CD4-positive, CD25-positive, alpha-beta regulatory T cell (primary cell): Measurements from ENCODE around the gene RBM28. TPM values are rescaled to one million over a fixed set of nuclear protein-coding genes. Genes with fewer than 3 reads are reported as not detected.

Experiments used
- ATAC-seq, 2 donors: fragments of 150-1000 bp; cut with Tn5 transposase; one replicate each; pipeline ENCODE4 v1.10.0; 2021; ENCODE audit warnings: low read depth in 2 of 2, moderate number of reproducible peaks in 2 of 2, moderate library complexity in 1 of 2
- DNase-seq, 3 donors: peaks; one replicate each; pipeline versions ENCODE4 v3.0.0 to v3.0.0-alpha.2; 2012 to 2022; ENCODE audit warnings: mixed read lengths in 1 of 3
- H3K27ac ChIP-seq: one replicate; pipeline ENCODE4 v1.7.0; 2013; ENCODE audit warnings: mild to moderate bottlenecking, low read length; ENCODE audit not compliant: insufficient read depth, poor library complexity, severe bottlenecking
- H3K27me3 ChIP-seq: one replicate; pipeline ENCODE4 v1.7.0; 2013; ENCODE audit warnings: low read length; ENCODE audit not compliant: control insufficient read depth, insufficient read depth
- H3K36me3 ChIP-seq: one replicate; pipeline ENCODE4 v1.7.0; 2013; ENCODE audit warnings: mild to moderate bottlenecking, low read length, moderate library complexity; ENCODE audit not compliant: control insufficient read depth, insufficient read depth
- H3K4me1 ChIP-seq: 2 replicates; pipeline ENCODE4 v1.7.0; 2013; ENCODE audit warnings: mild to moderate bottlenecking, low read length; ENCODE audit not compliant: insufficient read depth, control insufficient read depth, poor library complexity, severe bottlenecking
- H3K4me3 ChIP-seq: one replicate; pipeline ENCODE4 v1.7.0; 2013; ENCODE audit warnings: low read depth, mild to moderate bottlenecking, low read length, moderate library complexity
- H3K9me3 ChIP-seq, 2 experiments: 1 replicate in 1 of 2; 2 replicates in 1 of 2; pipeline ENCODE4 v1.7.0; 2013; ENCODE audit warnings: low read length in 2 of 2, mild to moderate bottlenecking in 1 of 2, moderate library complexity in 1 of 2; ENCODE audit not compliant: control insufficient read depth in 2 of 2
- H3K27ac Mint-ChIP-seq, 3 donors: one replicate each; pipeline ENCODE4 v1.8.0; 2020 to 2022; ENCODE audit warnings: mild to moderate bottlenecking in 3 of 3, mixed read lengths in 3 of 3, moderate library complexity in 2 of 3
- H3K27me3 Mint-ChIP-seq: one replicate; pipeline ENCODE4 v1.8.0; 2022; ENCODE audit warnings: mild to moderate bottlenecking, mixed read lengths
- H3K36me3 Mint-ChIP-seq: one replicate; pipeline ENCODE4 v1.8.0; 2020; ENCODE audit warnings: mixed read lengths
- H3K4me1 Mint-ChIP-seq, 4 donors: one replicate each; pipeline ENCODE4 v1.8.0; 2020 to 2022; ENCODE audit warnings: mixed read lengths in 4 of 4, mild to moderate bottlenecking in 1 of 4
- H3K4me3 Mint-ChIP-seq, 4 donors: one replicate each; pipeline ENCODE4 v1.8.0; 2020 to 2022; ENCODE audit warnings: mild to moderate bottlenecking in 4 of 4, mixed read lengths in 4 of 4, moderate library complexity in 3 of 4
- H3K9me3 Mint-ChIP-seq, 7 donors: one replicate each; pipeline ENCODE4 v1.8.0; 2020 to 2022; ENCODE audit warnings: mixed read lengths in 7 of 7, mild to moderate bottlenecking in 3 of 7, moderate library complexity in 2 of 7
- polyA plus RNA-seq, 4 donors: library from polyadenylated mRNA; unstranded; fragments of 300-500 nt; fragmentation: Illumina TruSeq; gene quantifications; one replicate each; pipeline ENCODE4 v1.2.3, GENCODE V29; 2021
- total RNA-seq: library from RNA; stranded (reverse); gene quantifications from one replicate; pipeline ENCODE4 v1.2.3, GENCODE V29; 2022

The RBM28 gene
- total and polyA plus RNA-seq, 5 donors from 2014 or later = 2.0 to 28.3 (median 7.6) TPM

- H3K9me3 ChIP-seq = no peaks in the 10 kb centered on the region
- DNase-seq (no peak), ATAC-seq (no peak)
- Mint-ChIP-seq H3K4me3 (no peak overlapping the region), H3K4me1 (peaks cover 0 to 3% (median 0%) of the 10 kb centered on the region in 4 donors), H3K27me3 (peaks cover 27% of the 10 kb centered on the region), H3K27ac (no peak overlapping the region), H3K36me3 (no peaks in the 10 kb centered on the region), H3K9me3 (peaks cover 0 to 1% (median 0%) of the 10 kb centered on the region in 7 donors)
- H3K27me3 ChIP-seq = peaks cover 2% of the 10 kb centered on the region
- H3K4me1 ChIP-seq = no peaks in the 10 kb centered on the region
- H3K27ac ChIP-seq = no peak overlapping the region
- H3K36me3 ChIP-seq = no peaks in the 10 kb centered on the region
- no peak overlapping the region for H3K4me3 ChIP-seq
These were observed 72.9 kb downstream of the RBM28 start for GRCh38 chr7:128270826-128271272.

DNA sequence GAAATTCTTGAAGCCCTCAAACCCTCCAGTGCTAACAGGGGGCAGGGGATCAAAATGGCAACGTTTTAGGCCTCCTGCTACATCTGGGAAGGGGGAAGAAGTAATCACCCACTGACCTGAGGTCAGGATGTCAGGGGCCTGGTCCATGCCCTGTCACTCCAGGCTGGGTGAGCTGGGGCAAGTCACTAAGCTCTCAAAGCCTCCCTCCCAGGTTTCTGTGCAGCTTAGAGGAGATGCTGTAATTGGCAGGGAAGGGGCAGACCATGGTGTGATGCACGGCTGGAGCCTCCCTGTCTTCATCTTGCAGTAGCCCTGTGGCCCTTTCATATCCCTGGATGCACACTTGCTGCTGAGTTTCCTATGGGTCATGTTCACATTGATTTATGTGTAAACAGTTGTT lies 75.5 kb downstream of the RBM28 start:
- Mint-ChIP-seq H3K27ac (no peak overlapping the region), H3K27me3 (peaks cover 16% of the 10 kb centered on the region), H3K9me3 (no peaks in the 10 kb centered on the region), H3K4me1 (peaks cover 0 to 3% (median 0%) of the 10 kb centered on the region in 4 donors), H3K36me3 (no peaks in the 10 kb centered on the region), H3K4me3 (no peak overlapping the region)
- Histone ChIP-seq H3K36me3 (no peaks in the 10 kb centered on the region), H3K4me1 (no peaks in the 10 kb centered on the region), H3K27me3 (peaks cover 2% of the 10 kb centered on the region), H3K9me3 (no peaks in the 10 kb centered on the region), H3K4me3 (no peak overlapping the region), H3K27ac (no peak overlapping the region)
- ATAC-seq (no peak), DNase-seq (no peak)

DNA sequence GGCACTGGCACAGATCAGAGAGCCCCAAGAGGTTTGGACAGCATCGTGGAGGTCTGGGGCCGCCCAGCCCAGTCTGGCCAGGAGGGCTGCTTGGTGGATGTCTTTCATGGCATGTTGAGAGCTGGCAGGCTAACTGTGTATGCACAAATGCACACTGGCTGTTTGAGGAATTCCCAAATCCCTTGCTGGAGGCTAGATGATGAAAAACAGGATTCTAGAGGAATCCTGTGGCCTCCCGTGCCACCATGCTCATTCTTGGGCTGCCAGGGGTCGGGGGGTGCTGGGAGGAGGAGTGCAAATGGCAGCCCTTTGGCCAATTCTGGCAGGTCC lies 76.1 kb downstream of the RBM28 start:
- Mint-ChIP-seq H3K27me3 (peaks cover 16% of the 10 kb centered on the region), H3K27ac (no peak overlapping the region), H3K4me3 (no peak overlapping the region), H3K9me3 (no peaks in the 10 kb centered on the region), H3K4me1 (peaks cover 0 to 3% (median 0%) of the 10 kb centered on the region in 4 donors), H3K36me3 (no peaks in the 10 kb centered on the region)
- Histone ChIP-seq H3K4me3 (no peak overlapping the region), H3K27ac (no peak overlapping the region), H3K4me1 (no peaks in the 10 kb centered on the region), H3K9me3 (no peaks in the 10 kb centered on the region), H3K36me3 (no peaks in the 10 kb centered on the region), H3K27me3 (peaks cover 2% of the 10 kb centered on the region)
- ATAC-seq = no peak
- no peak for DNase-seq

- no peak for ATAC-seq
- Mint-ChIP-seq H3K4me1 (peaks cover 0 to 3% (median 0%) of the 10 kb centered on the region in 4 donors), H3K27ac (no peak overlapping the region), H3K9me3 (no peaks in the 10 kb centered on the region), H3K36me3 (no peaks in the 10 kb centered on the region), H3K27me3 (peaks cover 16% of the 10 kb centered on the region), H3K4me3 (no peak overlapping the region)
- Histone ChIP-seq H3K36me3 (no peaks in the 10 kb centered on the region), H3K4me3 (no peak overlapping the region), H3K4me1 (no peaks in the 10 kb centered on the region), H3K27me3 (peaks cover 2% of the 10 kb centered on the region), H3K27ac (no peak overlapping the region), H3K9me3 (no peaks in the 10 kb centered on the region)
- DNase-seq = no peak
These were observed 76.7 kb downstream of the RBM28 start for GRCh38 chr7:128266883-128267594.

DNA sequence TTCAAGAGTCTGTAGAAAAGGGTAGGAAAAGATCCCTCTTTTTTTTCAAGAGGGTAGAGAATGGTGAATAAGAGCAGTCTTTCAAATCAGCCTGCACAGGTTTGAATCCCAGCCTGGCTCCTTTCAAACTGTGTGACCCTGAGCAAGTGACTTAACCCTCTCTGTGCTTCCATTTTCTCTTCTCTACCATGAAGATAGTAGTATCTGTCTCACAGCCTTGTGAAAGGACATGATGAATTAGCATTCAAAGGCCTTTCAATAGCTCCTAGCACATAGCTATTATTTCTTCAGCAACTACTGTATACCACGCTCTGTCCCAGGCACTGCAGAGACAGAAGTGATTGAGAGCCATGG lies 77.2 kb downstream of the RBM28 start:
- H3K4me3 Mint-ChIP-seq = no peak overlapping the region
- Histone ChIP-seq H3K4me3 (no peak overlapping the region), H3K9me3 (no peaks in the 10 kb centered on the region), H3K4me1 (no peaks in the 10 kb centered on the region), H3K36me3 (no peaks in the 10 kb centered on the region), H3K27me3 (peaks cover 2% of the 10 kb centered on the region), H3K27ac (no peak overlapping the region)
- no peaks in the 10 kb centered on the region for H3K9me3 Mint-ChIP-seq
- no peaks in the 10 kb centered on the region for H3K36me3 Mint-ChIP-seq
- peaks cover 16% of the 10 kb centered on the region for H3K27me3 Mint-ChIP-seq
- DNase-seq (no peak), ATAC-seq (no peak)
- no peak overlapping the region for H3K27ac Mint-ChIP-seq
- H3K4me1 Mint-ChIP-seq = peaks cover 0 to 3% (median 0%) of the 10 kb centered on the region in 4 donors

DNA sequence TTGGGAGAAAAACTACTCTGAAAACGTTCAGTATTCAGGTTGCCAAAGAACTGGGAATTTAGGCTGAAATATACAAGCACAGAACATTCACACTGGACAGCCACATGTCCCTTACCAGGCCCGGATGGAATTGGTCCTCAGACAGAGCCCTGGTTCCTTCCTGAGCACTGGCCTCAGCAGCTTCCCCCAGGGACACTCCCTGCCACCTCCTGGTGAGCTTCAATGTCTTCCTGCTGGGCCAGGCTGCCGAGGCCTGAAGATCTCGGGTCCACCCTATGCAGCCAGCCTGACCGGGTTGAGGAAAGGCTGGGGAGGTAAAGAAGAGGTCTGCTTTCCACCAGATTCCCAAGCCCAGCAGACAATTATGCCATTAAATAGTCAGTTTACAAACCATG lies 77.8 kb downstream of the RBM28 start:
- Histone ChIP-seq H3K27me3 (peaks cover 2% of the 10 kb centered on the region), H3K27ac (no peak overlapping the region), H3K9me3 (no peaks in the 10 kb centered on the region), H3K4me1 (no peaks in the 10 kb centered on the region), H3K4me3 (no peak overlapping the region), H3K36me3 (no peaks in the 10 kb centered on the region)
- Mint-ChIP-seq H3K9me3 (no peaks in the 10 kb centered on the region), H3K4me3 (no peak overlapping the region), H3K27ac (no peak overlapping the region), H3K4me1 (no peaks in the 10 kb centered on the region), H3K27me3 (peaks cover 16% of the 10 kb centered on the region), H3K36me3 (no peaks in the 10 kb centered on the region)
- ATAC-seq = no peak
- DNase-seq = no peak

DNA sequence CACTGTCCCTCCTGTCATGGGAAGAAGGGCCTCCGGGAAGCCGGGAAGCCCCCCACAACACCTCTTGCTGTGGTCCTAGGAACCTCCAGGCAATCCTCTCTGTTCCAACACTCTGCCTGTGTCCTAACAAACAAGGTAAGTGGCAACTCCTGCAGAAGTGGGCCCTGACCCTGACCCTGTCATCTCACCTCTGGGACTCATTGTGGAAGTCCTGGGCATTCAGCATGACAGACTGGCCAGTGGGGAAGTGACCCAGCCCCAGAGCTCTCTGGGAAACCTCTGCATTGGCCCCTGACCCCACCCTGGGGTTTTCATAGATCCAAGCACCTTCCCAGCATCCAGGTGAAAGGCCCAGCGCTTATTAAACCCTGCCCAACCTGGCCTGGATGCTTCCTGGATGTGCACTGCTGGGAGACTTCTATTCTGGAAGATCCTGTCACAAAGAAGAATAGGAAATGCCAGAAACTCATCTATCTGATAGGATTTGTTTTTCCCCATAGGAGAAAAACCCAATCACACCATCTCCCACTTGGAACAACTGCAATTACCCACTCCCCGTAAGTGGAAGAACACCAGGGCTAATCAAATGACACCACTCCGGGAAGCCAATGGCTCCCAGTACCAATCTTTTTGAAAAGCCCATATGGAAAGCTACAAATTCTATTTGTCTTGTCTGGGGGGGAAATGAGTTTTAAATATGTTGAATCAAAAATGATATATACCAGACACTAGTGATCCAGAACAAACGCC lies 78.4 kb downstream of the RBM28 start:
- H3K36me3 ChIP-seq = no peaks in the 10 kb centered on the region
- Mint-ChIP-seq H3K27me3 (peaks cover 16% of the 10 kb centered on the region), H3K27ac (no peak overlapping the region), H3K9me3 (no peaks in the 10 kb centered on the region), H3K36me3 (no peaks in the 10 kb centered on the region), H3K4me1 (no peaks in the 10 kb centered on the region), H3K4me3 (no peak overlapping the region)
- no peaks in the 10 kb centered on the region for H3K4me1 ChIP-seq
- peaks cover 2% of the 10 kb centered on the region for H3K27me3 ChIP-seq
- DNase-seq = no peak
- H3K4me3 ChIP-seq = no peak overlapping the region
- no peak overlapping the region for H3K27ac ChIP-seq
- H3K9me3 ChIP-seq = no peaks in the 10 kb centered on the region
- no peak for ATAC-seq

- Mint-ChIP-seq H3K4me3 (no peak overlapping the region), H3K27me3 (peaks cover 16% of the 10 kb centered on the region), H3K36me3 (no peaks in the 10 kb centered on the region), H3K9me3 (no peaks in the 10 kb centered on the region), H3K4me1 (no peaks in the 10 kb centered on the region), H3K27ac (no peak overlapping the region)
- Histone ChIP-seq H3K4me3 (no peak overlapping the region), H3K27ac (no peak overlapping the region), H3K4me1 (no peaks in the 10 kb centered on the region), H3K9me3 (no peaks in the 10 kb centered on the region), H3K36me3 (no peaks in the 10 kb centered on the region), H3K27me3 (no peaks in the 10 kb centered on the region)
- DNase-seq (no peak), ATAC-seq (no peak)
These were observed 79.2 kb downstream of the RBM28 start for GRCh38 chr7:128264477-128264876.
